ENCODE measurements around the gene SRGAP2.
"Not testable (repeated sequence)": the region's sequence is repeated elsewhere in the genome, so short reads cannot be mapped to it uniquely, and the experiment has no call there.

Gene SRGAP2

DNA sequence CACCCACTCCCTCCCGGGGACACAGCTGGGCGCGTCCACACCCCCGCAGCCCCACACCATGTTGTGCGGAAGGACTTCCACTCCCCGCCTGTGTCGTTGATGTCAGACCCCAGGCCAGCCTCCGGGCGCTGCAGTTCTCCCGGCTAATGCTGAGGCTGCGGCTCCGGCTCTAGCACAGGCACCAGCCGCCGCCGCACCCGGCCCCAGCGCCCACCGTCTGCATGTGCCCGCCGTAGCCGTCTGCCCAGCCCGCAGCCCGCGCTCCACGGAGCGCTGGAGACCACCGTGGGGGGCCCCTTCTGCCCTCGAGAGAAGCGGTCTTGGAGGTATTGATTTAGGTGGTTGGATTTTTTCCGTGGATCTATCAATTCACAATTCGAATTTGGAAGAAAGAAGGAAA lies 2.2 kb downstream of the SRGAP2 start:
- not testable (repeated sequence) for DNase-seq (ENCODE audit: low read depth)

DNA sequence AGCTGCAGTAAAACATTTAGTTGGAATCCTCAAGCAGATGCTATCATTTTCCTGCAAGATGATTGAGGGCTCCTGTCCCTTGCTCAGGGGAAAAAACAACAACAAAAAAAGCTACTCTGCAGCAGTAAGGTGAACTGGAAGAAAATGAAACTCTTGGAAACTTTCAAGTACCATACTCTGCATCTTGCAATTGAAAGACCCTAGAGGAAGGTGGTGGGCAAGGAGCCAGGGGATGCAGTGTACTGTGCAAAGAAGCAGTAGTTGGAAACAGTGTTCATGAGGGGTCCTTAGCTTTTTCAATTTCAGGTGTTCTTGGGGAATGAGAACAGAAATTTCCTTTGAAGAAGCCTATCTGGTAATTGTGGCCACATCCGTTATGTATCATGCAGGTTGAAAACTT lies 7.5 kb downstream of the SRGAP2 start:
- not testable (repeated sequence) for DNase-seq (ENCODE audit: low read depth)

DNA sequence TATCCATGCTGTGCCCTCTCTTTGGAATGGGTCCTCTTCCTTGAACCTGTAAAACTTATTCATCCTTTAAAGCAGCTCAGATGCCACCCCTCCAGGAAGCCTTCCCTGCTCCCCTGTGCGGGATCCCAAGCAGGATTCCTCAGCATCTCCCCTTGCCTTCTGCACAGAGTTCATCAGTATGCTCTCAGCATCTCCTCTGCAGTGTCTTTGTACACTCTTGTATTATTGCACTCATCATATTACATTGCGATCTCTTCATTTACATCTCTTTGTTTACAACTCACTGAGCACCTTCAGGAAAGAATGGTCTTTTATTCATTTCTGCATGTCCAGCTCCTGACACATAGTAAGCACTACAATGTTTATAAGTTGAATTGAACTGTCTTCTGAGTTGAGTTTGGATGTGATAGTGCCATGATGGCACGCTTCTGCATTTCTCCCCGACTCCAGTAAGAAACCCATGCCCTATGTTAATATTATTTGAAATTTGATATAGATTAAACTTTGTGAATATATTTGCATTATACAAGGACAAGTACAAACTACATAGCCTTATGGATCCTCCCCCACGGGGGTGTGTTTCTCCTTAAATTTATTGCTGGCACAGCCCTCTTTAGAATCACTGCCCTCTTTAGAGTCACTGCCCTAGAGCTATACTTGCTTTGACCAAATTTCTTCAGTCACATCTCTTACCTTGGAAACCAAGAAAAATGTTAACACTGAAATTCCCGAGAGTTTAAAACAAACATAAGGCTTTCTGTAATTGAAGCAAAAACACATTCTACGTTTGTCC lies 12.5 kb downstream of the SRGAP2 start:
- not testable (repeated sequence) for DNase-seq (ENCODE audit: low read depth)

DNA sequence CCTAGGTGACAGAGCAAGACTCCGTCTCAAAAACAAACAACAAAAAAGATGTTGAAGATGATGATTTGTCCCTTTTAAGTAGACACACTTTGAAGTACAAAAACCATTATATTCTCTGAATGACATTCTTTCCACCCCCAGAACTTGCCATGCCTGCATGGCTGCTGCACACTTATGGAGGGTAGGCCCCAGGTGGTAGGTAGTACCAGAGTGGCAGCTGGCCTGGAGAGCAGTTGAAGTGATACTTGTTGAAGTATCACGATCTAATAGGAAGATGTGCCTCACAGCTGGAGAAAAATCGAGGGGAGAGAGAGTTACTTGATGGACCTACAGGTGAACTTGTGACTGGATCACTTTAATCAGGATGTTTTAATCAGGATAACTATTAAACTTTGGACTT lies 14.9 kb downstream of the SRGAP2 start:
- not testable (repeated sequence) for DNase-seq (ENCODE audit: low read depth)

DNA sequence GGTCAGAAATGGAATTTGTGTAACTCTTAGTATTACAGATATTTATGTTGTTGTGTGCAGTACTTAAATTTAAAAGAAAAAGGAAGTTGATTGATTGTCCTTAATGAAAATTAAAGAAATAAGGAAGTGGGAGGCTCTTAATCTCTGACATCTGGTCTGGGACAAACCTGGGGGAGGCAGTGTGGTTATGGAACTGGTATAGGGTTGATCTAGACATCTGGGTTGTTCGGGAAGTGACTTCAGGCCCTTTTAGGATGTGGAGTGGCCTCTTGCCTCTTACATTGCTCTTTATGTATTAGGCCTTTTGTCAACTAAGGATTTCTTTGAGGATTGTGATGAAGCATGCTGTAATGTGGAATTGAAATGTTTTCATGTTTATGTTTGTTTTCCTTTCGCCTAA lies 15.4 kb downstream of the SRGAP2 start:
- DNase-seq (ENCODE audit: low read depth): not testable (repeated sequence)

DNA sequence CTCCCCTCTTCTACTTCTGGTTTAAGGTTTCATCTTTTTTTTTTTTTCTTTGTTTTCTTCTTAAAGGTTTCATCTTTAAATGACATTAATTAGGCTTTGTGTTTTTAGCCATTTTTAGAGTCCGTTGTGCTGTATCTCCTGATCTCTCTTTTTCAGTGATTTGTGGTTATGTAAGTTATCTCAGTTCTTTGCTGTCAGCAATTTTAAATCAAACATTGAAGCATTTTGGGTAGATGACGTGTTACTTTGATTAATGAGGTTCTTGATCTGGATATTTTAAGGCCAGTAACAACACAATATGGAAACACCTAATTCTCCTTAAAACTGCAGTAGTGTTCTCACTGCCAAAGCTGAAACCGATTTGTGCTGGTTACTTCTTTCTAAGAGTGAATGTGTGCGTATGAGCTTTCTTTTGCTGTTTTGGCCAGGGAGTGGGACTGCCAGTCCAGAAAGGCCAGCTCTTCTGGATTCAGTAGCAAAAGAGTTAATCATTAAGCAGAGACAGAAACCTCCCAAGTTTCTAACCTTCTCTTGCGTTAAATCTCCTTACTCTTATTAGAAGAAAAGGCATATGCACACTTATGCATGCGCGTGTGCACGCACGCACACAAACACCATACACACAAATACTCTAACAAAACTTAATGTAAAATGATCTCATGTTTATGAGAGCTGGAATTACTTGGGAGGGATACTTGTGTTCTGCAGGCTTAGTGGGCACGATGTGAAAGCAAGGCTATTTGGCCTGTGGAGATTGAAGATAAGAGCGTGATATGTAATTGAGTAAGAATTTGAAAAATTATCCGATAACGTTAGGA lies 16.4 kb downstream of the SRGAP2 start:
- not testable (repeated sequence) for DNase-seq (ENCODE audit: low read depth)

DNA sequence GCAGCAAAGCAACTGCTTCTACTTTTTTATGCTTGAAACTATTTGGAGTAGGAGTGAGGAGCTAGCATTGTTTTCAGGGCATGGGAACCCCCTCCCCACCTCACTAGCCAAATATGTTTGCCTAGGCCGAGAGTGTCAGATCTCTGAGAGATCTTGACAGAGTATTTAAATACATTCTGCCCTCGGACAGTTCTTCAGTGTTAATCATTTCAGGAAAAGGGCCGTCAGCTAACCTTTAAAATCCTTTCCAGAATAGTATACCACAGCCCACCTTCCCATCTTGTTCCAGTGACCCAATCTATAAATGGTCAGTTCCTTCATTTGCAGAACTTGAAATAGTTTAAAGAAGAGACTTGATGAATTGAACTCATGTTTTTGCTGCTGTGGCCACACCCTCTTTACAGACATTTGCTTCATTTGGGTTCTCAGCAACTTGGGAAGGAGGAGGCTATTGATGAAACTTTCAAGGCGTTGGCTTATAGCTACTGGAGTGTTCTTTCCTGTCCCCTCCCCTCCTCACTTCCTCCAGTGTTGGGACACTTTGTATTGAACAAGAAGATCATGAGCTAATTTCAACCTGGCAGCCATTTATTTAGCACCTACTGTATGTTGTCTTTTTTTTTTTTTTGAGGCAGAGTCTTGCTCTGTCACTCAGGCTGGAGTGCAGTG lies 17.1 kb downstream of the SRGAP2 start:
- DNase-seq (ENCODE audit: low read depth): not testable (repeated sequence)

DNA sequence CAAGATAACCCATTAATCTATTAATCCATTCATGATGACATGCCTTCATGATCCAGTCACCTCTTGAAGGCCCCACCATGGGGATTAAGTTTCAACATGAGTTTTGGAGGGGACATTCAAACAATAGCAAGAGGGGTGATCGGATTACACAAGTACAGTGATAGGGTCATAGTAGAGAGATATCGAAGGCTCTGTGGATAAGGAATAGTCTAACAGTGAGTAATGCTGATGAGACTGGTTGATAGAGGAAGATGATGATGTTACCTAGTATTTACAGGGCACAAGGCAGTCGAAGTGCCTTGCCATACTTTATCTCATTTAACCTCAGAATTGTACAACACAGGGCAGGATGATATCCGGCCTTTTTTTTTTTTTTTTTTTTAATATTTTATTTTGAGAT lies 18.2 kb downstream of the SRGAP2 start:
- DNase-seq (ENCODE audit: low read depth): not testable (repeated sequence)

DNA sequence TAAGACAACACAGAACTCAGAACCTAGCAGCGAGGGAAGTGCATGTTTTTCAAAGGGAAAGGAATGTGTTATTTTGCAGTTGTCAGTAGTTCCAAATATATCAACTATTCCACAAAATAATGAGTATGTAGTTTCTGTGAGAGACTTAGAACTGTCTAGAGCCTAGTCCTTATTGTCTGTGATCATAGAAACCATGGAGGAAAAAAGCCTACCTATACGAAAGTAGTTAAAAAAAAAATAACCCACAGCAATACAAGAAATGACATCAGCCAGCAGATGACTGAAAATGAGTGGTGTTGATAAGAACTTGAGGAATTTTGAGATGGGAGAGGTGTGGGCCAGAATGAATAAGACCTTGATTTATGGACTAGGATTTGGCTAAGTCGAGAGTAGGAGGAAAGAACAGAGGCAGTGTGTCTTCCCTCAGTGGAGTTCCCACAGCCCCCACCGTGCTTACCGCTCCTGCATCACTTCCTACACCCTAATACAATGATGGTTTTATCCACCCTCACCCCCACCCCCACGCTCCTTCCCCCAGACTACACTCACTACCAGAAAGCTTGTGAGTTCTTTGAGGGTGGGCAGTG lies 20.9 kb downstream of the SRGAP2 start:
- not testable (repeated sequence) for DNase-seq (ENCODE audit: low read depth)

DNA sequence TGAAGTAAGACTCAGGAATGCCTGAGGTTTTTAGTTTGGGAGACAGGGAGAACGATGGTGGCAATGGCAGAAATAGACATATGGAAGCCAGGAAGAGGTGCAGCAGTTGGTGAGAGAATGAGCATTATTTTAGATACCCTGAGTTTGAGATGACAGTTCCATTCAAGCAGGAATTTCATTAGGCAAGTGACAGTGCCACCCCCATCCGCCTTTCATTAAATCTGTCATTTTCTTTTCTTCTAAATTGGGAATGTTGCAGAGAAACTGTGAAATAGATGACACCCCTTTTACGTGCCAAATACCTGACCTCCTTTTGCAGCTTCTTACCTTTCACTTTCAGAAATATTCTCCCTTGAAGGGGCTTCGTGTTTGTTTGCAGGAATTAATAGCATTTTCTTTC lies 22.0 kb downstream of the SRGAP2 start:
- not testable (repeated sequence) for DNase-seq (ENCODE audit: low read depth)

DNA sequence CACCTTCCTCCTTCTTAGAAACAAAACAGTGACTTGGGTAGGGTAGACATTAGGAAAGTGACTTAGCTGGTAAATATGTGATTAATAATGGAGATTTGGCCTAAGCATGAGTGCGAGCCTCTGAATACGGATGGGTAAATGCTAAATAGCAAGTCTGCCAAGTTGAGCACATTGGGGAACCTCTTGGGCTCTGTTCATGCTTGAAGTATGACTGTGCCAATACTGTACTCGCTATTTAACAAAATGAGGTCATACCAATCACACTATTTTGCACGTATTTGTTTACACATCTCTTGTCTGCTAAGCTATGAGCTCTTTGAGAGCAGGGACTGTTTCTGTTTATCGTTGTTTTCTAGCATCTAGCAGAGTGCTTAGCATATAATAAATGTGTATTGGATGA lies 23.5 kb downstream of the SRGAP2 start:
- not testable (repeated sequence) for DNase-seq (ENCODE audit: low read depth)

DNA sequence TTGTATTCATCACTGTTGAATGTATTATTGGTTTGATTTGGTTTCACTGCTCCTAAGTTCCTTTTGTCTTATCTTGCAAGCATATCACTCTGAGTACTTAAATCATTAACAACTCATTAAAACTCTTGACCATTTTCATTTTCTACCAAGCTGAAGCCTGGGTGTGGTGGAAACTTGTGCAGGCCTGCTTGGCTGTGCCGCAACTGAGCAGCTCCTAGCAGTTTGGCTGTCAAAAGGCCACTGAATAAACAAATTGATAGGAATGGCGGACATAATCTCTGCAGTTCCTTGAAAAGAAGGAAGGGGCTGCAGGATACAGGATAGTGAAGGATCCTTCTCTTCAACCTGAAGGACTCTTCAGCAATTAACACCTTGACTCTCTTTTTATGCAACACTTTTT lies 25.9 kb downstream of the SRGAP2 start:
- DNase-seq (ENCODE audit: low read depth): not testable (repeated sequence)

DNA sequence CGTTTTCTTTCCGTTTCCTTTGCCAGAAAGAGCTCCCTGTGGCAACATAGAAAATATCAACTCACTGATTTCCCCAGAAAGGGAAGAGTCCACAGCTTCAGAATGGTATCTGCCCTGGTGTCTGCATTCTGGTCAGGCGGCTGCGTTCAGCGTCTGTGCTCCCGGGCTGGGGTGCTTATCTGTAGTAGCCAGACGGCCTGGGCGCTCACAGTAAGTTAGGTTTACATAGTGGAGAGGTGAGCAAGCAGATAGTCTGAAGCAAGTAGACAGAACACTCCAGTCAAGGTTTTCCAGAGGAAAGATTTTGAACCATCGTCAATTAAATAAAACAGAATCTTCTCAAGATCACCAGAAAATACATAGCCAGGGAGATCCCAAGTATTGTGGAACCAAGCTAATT lies 28.6 kb downstream of the SRGAP2 start:
- not testable (repeated sequence) for DNase-seq (ENCODE audit: low read depth)

DNA sequence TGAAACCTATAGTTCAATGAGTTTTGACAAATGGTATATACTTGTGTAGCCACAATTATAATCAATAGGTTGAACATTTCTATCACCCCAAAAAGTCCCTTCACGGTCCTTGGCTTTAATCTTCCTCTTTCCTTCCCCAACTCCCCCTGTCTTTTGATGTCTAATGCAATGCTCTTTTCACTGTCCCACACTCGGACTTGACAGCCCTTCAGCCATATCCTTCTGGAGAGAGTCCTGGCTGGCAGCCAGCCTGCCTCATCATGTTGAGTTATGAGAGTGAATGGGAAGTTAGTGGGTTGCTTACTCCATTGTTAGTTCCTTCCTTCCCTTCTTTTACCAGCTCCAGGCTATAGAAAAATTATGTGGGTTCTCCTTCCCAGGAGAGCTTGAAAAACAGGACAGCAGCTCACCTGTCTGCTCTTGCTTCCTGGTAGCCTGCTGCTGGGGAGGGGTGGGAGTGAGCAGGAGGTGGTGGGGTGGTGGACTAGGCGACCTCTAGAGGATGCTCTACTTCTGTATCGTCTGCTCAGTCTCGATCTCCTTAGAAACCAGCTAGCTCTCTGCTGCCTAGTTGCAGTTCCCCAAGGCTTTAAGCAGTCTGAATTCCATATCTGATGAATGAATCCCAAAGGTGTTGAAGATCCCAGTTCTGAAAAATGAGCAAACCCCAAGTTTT lies 29.8 kb downstream of the SRGAP2 start:
- not testable (repeated sequence) for DNase-seq (ENCODE audit: low read depth)

DNA sequence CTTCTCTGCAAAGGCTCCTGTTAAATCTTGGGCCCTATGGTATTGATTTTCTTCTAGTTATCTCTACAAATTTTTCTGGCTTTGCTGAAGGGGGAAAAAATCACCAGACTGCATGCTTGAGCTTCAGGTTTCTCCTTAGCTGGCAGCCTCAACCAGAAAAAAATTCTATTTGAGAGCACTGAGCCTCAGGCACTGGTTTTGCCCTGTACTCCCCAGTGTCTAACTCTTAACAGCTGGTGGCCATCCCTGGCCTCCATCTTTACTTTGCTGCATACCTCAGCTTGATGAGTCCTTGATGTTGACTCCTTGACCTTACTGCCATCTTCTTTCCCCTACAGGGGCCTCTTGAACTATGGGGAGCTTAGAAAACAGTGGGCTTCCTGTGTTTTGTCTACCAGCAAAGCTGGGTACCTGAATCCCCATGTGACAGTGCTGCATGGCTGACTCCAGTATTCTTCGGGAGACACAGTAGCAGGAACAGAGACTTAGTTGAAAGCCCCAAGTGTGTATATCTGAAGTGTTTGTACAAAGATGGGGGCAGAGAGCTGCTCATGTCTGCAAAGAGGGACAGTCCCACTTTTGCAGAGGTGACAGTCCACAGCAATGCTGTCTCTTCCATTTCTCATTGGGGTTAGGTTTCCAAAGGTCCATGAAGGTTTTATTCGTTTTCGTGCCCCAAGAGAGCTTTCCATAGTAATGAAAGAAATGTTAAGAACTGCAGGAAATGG lies 31.0 kb downstream of the SRGAP2 start:
- DNase-seq (ENCODE audit: low read depth): not testable (repeated sequence)

DNA sequence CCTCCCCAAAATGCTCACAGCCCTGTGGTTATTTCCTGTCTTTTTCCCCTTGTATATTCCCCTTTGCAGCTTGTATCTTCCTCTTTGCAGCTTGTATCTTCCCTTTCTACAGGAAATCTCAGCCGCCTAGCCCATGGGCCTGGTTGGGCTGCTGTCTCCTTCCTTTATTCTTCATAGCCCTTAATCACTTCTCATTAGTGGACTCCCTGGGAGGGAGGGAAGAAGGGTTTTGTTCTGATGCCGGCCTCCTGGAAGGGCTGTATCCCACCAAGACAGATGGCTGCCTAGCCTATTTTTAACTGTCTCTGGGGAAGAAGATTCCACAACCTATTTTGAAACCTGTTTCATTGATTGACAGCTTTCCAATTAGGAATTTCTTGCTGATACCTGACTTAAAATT lies 31.8 kb downstream of the SRGAP2 start:
- not testable (repeated sequence) for DNase-seq (ENCODE audit: low read depth)

DNA sequence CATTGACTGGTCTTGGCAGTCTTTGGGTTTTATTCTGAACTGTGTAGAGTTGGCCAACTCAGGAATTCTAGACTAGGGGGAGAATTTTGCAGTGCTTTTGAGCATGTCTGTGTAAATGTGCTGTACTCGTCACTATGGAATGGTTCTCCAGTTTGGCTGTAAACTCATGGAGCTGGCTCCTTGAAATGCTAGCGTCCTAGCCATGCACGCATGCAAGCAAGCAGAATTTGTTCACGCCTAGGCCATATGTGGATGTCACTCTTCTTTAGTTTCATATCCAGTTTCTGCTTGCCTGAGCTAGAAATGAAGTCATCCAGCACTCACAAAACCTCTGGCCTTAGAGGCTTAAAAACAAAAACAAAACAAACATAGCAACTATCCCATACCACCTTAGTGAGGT lies 36.9 kb downstream of the SRGAP2 start:
- DNase-seq (ENCODE audit: low read depth): not testable (repeated sequence)

DNA sequence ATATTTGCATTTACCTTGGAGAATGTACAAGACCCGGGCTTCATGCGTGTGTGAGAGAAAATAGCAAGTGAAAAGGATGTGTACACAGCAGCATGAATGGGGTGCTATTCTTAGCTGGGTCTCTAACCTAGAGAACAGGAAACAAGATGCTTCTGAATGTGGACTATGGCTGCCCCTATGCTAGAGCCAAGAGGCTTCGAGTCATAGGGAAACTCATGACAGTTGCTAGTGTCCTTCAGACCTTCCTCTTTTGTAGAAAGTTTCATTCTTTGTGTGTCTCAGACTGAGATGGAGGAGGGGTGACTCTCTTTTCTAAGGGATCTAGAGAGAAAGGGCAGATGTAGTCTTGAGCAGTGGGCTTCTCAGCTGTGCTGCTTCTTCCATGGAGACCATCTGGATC lies 40.0 kb downstream of the SRGAP2 start:
- DNase-seq (ENCODE audit: low read depth): not testable (repeated sequence)

DNA sequence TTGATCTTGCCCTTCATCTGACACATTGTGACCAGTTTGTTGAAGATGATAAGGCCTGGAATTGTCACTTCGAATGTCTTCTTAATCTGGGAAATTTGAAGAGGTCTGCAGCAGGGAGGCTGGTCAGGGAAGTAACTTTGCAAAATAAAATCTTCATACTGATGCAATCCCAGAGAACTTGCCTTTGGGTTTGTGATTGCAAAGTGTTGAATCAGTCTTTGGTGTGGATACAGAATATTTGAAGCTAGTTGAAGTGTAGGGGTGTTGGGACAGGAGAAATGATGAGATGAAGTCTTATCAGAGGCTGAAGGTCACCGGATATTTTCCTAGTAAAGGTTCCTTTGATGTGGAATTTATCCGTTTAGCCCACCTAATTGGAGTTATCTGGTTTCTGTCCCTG lies 42.1 kb downstream of the SRGAP2 start:
- DNase-seq (ENCODE audit: low read depth): not testable (repeated sequence)

DNA sequence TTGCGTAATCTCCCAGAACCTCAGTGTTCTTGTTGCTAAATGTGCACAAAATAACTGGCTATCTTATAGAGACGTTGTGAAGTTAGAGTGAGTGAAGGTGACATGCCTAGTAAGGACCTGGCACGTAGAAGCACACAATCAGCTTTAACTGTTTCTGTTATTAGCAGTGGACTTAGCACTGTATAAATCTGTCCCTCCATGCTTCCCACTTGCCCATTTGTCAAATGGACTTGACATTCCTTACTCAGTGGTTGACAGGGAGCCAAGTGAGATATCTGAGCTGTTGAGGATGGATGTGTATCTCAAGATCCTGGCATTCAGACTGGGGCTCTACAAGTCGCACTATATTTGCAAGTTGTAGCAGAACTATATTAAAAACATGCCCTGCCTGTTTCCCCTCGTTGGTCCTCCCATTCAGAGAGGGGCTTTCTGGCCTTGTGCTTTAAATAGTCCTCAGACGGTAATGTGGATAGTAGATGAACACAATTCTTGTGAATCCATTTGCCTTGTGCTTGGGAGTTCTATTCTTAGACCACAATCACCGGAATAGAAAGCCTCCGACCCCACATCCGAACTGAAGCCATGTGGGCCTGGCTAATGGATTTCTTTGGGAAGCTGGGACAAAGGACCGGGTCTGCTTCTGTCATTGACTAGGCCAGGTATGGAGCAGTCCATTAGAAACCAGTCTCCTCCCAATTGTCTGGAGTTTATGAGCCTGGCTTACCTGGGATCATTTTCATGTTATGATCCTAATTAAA lies 43.0 kb downstream of the SRGAP2 start:
- not testable (repeated sequence) for DNase-seq (ENCODE audit: low read depth)
